Brain microvascular endothelial cell (primary cell): ENCODE results near the gene SYNE1.
"Not testable (repeated sequence)": the region's sequence is repeated elsewhere in the genome, so short reads cannot be mapped to it uniquely, and the experiment has no call there.

Source experiments
- DNase-seq: peaks from one replicate; pipeline ENCODE4 v3.0.0-alpha.2; 2020
- H3K27ac ChIP-seq: fragments of 250-450 bp; sonication (Bioruptor Pico); 2 replicates; pipeline ENCODE4 v1.5.1; 2020; ENCODE audit warnings: mild to moderate bottlenecking, moderate library complexity
- H3K27me3 ChIP-seq: fragments of 250-450 bp; sonication (Bioruptor Pico); replicated peaks from 2 replicates; pipeline ENCODE4 v1.5.1; 2020; ENCODE audit warnings: mild to moderate bottlenecking
- H3K36me3 ChIP-seq: fragments of 250-450 bp; sonication (Bioruptor Pico); replicated peaks from 2 replicates; pipeline ENCODE4 v1.5.1; 2020; ENCODE audit warnings: mild to moderate bottlenecking
- H3K4me3 ChIP-seq: 2 replicates; pipeline ENCODE4 v1.5.1; 2011; ENCODE audit warnings: low read depth, mild to moderate bottlenecking, control low read depth, low read length, moderate library complexity
- CTCF ChIP-seq: IDR thresholded peaks from 2 replicates; pipeline ENCODE4 v1.5.1; 2011; ENCODE audit warnings: low read depth, mild to moderate bottlenecking, moderate library complexity, low read length, control low read depth, inconsistent platforms; ENCODE audit errors: missing control alignments
- in situ Hi-C: cut with HindIII; loops from 2 replicates; pipeline ENCODE4 v1.10.0; 2017; ENCODE audit warnings: low sequenced_read_pairs, low pct_ligation_motif_present

The SYNE1 gene

GRCh38 chr6:152078804-152079203 lies 558.4 kb downstream of the SYNE1 start:
- no peak for DNase-seq
- TF ChIP-seq CTCF, result peak; percentile 23
- H3K4me3 ChIP-seq, result no peak overlapping the region
- in situ Hi-C loops, result no loop called here
- H3K27me3 ChIP-seq, result no peaks in the 10 kb centered on the region
- H3K36me3 ChIP-seq, result no peaks in the 10 kb centered on the region
- no peak overlapping the region for H3K27ac ChIP-seq

GRCh38 chr6:152078001-152078400 lies 559.2 kb downstream of the SYNE1 start:
- H3K36me3 ChIP-seq, result no peaks in the 10 kb centered on the region
- no peak overlapping the region for H3K27ac ChIP-seq
- no peak for DNase-seq
- no peak for TF ChIP-seq CTCF
- in situ Hi-C loops, result no loop called here
- no peak overlapping the region for H3K4me3 ChIP-seq
- H3K27me3 ChIP-seq, result no peaks in the 10 kb centered on the region

- H3K27ac ChIP-seq, H3K4me3 ChIP-seq, H3K27me3 ChIP-seq, H3K36me3 ChIP-seq, in situ Hi-C loops, DNase-seq: not testable (repeated sequence)
Observed at GRCh38 chr6:152076242-152076641, 560.9 kb downstream of the SYNE1 start.

GRCh38 chr6:152071843-152072242 lies 565.3 kb downstream of the SYNE1 start:
- TF ChIP-seq CTCF, result no peak
- H3K27ac ChIP-seq, result no peak overlapping the region
- peak; percentile 34 for DNase-seq
- no peaks in the 10 kb centered on the region for H3K36me3 ChIP-seq
- no peaks in the 10 kb centered on the region for H3K27me3 ChIP-seq
- in situ Hi-C loops, result no loop called here
- no peak overlapping the region for H3K4me3 ChIP-seq
